HG03354 (cell line): ENCODE measurements around the gene FGD5.

Experiments
- ATAC-seq: cut with Tn5 transposase; IDR thresholded peaks from one replicate; pipeline ENCODE4 v1.9.1; 2021; ENCODE audit warnings: mild to moderate bottlenecking; ENCODE audit not compliant: unreplicated experiment, poor library complexity, severe bottlenecking

FGD5 gene

DNA sequence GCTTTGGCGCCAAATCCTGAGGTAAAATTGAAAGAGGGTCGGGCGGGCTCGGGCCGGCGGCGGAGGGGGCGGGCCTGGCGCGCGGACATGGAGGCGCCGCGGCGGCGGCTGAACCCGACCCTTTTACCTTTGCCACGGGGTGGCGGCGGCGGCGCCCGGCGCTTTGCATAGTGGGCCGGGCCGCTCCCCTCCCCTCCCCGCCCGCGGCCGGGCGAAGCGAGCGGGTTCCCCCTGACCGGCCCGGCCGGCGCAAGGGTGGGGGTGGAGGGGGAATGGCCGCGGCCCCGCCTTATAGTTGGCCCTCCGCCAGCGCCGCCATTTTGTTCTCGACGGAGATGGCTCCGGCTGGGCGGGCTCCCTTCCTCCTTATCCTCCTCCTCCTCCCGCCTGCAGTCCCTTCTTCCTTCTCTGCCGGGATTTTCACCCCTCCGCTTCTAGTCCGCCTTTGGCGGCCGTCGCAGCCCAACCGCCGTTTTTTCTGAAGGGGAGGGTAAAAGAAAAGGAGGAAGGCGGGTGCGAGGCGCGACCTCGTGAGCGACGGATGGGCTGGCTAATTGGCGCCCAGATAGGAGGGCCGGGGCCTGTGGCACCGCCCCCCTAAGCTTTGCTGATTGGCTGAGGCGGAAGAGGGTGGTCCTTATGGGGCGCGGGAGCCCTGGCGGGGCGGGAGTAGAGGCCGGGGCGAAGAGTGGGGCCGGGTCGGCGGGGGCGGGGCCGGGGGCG, 129.3 kb downstream of the FGD5 start:
- peak; percentile 87 for ATAC-seq

DNA sequence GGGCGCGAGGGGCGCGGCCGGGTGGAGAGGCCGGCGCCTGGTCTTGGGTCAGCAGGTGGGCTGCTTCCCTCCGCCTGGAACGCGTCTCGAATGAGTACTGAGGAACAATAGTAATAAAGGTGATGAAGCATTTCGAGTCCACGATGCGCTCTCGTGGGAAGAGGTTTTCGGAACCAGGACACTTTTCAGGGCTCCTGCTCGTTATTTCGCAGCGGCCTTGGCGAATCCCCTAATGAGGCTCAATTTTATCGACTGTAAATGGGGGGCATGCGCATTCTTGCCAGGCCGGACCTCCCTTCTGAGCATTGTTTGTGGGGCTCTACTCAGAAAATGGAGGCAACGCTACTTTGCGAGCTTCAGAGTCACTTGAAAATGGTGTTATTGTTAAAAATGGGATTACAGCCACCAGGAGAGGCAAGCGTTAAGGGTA, 129.9 kb downstream of the FGD5 start:
- no peak for ATAC-seq

DNA sequence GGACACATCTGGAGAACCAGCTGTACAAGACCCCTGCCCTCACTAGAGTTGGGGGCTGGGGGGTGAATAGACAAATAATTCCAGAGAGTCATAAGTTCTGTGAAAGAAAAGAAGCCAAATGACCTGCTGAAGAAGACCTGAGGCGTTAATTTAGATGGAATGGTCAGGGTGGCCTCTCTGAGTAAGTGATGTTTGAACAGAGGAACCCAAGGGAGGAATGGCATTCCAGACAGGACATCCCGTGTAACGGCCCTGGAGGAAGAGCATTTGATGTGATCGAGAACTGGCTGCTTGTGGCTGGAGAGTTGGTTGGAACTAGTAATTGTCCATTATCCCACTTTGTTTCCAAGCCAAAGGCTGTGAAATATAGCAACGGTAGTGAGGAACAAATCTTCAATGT, 130.4 kb downstream of the FGD5 start:
- ATAC-seq = no peak

DNA sequence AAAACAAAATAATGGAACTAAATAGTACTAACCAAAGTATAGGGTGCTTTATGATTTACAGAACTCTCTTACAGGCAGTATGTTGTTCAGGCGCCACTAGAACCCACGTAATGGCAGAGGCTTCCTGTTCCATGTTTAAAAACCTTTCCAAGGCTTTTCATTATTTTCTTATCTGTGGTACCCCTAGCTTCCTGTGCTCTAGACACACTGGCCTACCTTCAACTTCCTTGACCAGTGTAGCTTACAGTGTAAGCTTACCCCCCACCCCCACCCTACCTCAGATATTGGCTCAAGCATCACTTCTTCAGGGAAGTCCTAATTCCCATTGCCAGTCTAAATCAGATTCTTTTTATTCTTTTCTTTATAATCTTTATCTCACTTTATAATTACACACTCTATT, 131.5 kb downstream of the FGD5 start:
- no peak for ATAC-seq

DNA sequence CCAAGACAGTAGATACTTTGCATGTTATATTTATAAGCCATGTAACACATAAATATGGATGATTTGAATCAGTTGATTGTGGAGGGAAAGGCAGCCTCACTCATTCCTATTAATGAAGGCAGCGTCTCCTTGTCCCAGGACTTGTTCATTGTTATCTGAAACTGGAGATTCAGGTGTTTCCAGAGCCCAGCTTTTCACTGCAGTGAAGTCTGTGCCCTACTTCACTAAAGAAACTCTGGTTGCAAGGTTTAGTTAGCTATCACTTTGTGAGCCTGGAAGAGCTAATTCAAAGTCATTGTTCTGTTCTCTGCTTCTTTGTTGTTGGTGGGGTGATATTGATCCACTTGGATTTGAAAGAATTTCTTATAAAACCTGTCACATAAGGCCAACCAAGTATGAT, 138.4 kb downstream of the FGD5 start:
- ATAC-seq = no peak

DNA sequence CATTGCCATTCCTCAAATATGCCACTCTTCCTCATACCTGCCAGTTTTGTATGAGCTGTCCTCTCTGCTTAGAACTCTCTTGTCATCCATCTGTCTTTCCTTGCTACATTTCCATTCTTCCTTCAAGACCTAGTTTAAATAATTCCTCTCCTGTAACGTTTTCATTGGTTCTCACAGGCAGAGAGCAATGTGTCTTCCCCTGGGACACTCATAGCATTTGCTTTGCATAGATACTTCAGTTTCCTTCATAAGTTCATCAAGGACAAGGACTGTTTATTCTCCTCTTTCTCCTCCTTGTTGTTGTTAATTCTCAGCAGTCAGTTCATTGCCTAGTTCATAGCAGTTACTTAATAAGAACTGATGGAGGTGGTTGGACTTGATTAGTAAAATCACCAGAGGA, 139.2 kb downstream of the FGD5 start:
- ATAC-seq = no peak

DNA sequence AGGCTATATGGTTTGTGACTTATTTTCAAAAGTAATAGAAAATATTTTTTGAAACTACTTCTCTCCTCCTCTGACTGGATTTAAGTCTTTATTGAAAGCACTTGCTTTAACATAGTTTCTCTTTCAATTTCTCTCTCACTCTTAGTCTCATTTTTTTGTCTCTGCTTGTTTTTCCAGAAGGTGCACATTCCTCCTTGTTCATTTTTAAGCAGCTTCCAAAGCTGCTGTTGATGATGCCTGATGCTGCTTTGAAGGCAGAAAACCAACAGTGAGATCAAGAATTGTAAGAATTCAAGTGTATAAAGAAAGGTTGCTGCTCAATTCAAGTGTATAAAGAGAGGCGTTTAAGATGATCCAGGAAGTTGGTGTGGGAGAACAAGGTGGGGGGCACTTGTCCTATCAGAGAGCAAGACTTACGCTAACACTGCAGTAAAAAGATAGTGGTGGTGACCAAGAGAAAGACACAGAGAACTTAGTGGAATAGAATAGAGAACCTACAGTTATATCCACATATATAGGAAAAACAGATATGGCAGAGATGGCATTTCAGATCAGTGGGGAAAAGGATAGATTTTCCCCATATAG, 140.7 kb downstream of the FGD5 start:
- peak; percentile 55 for ATAC-seq

DNA sequence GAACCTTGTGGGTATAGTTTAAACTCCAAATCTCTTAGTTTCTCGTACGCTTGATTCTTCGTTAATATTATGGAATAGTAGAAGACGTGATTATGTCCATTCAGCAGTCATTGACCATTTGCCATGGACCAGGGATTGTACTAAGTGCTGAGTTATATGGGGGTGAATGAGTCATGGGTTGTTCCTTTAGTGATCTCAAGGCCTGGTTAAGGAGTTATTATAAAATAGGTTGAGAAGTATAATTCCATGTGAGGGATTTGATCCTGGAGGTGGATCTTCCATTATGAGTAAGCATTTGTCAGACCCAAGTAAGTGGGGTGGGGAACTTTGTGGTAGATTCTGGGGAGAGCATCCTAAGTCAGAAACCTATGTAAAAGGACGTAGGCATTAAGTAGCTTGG, 144.0 kb downstream of the FGD5 start:
- ATAC-seq = no peak

DNA sequence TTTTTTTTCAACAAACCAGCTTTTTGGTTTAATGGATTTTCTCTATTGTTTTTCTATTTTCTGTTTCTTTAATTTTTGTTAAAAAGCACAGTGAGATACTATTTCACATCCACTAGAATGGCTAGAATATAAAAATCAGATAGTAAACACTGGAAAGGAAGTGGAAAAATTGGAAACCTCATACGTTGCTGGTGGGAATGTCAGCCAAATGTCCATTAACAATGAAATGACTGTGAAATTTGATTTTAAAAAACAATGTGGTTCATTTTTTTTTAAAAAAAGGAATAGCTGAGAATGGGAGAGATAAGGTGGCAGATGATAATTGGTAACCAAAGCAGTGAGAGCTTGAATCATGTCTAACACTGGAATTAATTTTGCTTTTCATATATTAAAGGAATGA, 148.5 kb downstream of the FGD5 start:
- no peak for ATAC-seq

DNA sequence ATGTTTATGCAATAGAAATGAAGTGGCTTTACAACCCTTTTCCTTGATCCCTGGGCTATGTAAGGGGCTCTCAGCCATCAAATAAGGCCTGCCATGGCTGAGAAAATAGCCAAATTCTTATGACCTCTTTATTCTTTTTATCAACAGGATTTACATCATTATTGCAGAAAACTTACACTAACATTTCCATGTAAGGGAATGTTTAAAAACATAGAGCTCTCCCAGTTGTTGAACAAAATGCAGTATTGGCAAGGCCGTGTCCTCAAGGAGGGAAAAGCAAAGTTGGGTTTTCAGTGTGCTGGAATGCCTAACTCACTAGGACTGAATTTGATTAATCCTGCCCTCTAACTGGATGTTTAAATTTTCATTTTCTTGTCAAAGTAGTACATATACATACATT, 150.9 kb downstream of the FGD5 start:
- ATAC-seq = no peak

DNA sequence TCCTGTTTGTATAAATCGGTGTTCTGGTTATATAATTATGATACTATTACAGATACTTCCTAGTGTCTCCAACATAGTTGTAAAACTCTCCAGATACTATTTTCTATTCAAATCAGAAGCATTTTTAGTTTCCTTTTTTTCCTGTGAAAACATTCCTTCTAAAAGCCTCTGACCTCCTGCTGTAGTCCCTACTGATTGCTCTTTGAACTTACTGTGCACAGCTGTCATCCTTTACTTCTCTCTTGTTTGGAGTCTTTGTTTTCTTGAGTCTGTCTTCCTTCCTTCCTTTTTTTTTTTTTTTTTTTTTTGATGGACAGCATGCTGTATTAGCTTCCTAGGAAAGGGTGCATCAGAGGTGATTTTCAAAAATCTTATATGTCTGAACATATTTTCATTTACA, 157.6 kb downstream of the FGD5 start:
- no peak for ATAC-seq

DNA sequence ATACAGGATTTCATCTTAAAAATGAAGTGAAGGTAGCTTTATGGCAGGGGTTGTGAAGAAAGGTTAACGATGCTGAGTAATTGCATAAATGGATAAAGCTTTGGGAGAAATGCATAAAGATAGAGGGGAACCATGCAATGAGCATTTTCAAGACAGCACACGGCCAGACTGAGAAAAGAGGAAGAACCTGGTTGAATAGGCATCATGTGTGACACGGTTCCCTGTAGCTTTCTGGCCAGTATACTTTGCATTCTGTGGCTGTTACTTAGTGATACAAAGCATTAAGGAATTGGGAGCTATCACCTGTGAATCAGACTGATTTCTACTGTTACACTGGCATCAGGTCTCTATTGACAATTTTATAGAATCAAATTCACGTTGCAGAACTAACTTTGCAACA, 161.9 kb downstream of the FGD5 start:
- peak; percentile 72 for ATAC-seq
